ENCODE measurements around the gene ROBO3. TPM values are rescaled to one million over a fixed set of nuclear protein-coding genes. Genes with fewer than 3 reads are reported as not detected.

Gene ROBO3
- total RNA-seq, 1 donor from 2014 or later, result 8.8 TPM

DNA sequence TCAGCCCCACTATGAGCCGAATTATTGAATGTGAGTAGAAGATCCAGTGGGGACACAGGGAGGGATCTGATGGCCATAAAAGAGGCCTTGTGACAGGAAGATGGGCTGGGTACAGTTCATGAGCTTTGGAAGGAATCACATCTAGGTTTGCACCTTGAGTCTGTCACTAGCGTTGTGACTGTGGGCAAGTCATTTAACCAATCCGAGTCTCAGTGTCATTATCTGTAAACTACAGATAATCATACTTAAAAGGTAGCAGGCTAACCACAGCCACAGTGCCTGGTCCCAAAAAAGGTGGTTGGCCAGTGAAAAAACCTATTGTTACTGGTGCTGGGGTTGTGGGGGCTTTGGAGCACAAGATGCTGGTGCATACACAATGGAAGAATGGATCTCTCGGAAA is 57.6 kb downstream of the ROBO3 start:
- no peak for DNase-seq

DNA sequence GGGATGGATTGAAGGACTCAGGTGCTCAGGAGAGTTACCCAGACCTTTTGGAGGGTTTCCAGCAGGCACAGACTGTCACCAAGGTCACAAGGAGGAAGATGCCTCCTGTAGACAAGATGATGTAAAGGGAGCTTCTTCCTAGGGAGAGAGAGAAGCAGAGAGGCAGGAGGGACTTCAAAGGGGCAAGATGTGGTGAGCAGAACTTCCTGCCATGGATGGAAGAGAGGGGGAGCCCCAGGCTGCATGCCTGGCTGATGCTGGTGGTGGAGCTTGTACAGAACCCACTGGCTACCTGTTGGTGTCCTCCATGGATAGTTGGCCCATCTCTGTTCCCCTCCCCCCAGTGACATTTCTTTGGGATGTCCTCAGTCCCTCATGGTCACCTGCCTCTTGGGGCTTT is 58.1 kb downstream of the ROBO3 start:
- no peak for DNase-seq

DNA sequence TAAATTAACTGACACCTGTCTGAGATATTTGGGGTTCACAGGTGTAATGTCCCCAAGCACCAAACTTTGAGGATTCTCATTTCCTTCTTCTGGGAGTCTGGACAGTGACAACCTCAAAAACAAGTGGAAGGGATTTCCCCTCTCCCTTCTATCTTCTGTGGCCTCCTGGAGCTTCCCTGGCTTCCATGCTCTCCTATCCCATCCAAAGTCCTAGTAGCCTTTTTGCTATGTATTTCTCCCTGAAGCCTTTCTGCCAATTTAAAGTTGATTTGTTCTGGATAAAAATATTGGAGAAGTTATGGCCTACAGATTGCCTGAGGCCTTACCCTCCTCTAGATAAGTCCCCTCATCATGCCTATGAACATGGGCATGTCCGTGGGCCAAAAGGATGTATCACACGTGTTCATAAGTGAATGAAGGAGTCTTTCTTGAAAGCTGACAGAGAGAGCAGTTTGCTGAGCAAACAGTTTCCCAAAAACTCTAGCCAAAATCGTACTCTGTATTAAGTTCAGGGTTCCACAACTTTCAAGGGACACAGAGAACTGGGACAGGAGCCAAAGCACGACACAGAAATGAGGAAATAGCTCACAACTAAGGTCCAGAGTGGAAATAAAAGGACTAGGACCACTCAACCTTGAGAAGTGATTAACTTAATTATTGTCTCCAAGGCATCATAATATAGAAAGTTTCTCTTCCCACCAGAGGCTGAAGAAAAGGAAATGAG is 63.9 kb downstream of the ROBO3 start:
- DNase-seq, result no peak

DNA sequence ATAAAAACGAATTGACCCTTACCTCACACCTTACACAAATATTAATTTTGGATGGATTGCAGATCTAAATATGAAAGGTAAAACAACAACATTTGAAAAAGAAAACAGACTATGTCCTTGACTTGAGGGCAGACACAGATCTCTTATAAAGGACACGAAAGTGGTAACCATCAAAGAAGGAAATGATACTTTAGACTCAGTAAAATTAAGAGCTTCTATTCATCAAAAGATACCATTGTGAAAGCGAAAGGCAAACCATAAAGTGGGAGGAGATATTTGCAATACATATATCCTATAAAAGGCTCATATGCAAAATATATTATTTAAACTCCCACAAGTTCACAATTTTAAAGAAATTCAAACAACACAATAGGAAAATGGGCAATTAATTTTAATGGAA is 65.6 kb downstream of the ROBO3 start:
- no peak for DNase-seq

Other genes starting within 250 kb of the ROBO3 start
- 13.6 TPM for gene TBRG1, start 242.6 kb upstream of the ROBO3 start, total RNA-seq
- 3.9 TPM for gene SIAE, start 191.7 kb upstream of the ROBO3 start, total RNA-seq
- gene SPA17, start 191.5 kb upstream of the ROBO3 start, total RNA-seq, result 2.9 TPM
- gene NRGN, start 125.5 kb upstream of the ROBO3 start, total RNA-seq, result 0.39 TPM
- 0.20 TPM for gene VSIG2, start 113.2 kb upstream of the ROBO3 start, total RNA-seq
- gene ESAM, start 103.1 kb upstream of the ROBO3 start, total RNA-seq, result 9.2 TPM
- gene MSANTD2, start 65.0 kb upstream of the ROBO3 start, total RNA-seq, result 15.2 TPM
- 9.7 TPM for gene ROBO4, start 32.4 kb downstream of the ROBO3 start, total RNA-seq
- gene HEPN1, start 53.8 kb downstream of the ROBO3 start, total RNA-seq, result not detected
- gene HEPACAM, start 70.6 kb downstream of the ROBO3 start, total RNA-seq, result 3.6 TPM
- gene CCDC15, start 88.8 kb downstream of the ROBO3 start, total RNA-seq, result 4.3 TPM
- 10.3 TPM for gene SLC37A2, start 197.9 kb downstream of the ROBO3 start, total RNA-seq
- gene TMEM218, start 246.2 kb downstream of the ROBO3 start, total RNA-seq, result 23.1 TPM

All from skin of body (tissue), 2 donors.